ENCODE results near the gene GPX6. TPM values are rescaled to one million over a fixed set of nuclear protein-coding genes. Genes with fewer than 3 reads are reported as not detected.

GPX6 gene
- total RNA-seq, 1 experiment from 2014 or later: not detected

DNA sequence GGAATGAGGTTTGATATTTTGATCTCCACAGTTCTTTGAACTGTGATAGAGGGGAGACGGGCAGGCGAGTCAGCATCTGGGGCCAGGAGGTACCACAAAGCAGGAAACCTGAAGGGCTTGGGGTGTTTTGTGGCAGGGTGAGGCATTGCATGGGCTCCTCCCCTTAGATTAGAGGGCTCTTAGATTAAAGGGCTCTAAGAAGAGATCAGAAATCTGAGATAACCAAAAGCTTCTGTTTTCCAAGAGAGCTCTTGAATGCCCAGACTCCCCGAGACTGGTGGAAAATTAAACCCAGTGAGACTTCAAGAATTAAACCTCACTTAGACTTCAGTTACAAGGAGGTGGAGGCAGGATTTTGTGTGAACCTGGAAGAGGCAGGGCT, 7.6 kb upstream of the GPX6 start:
- CTCF ChIA-PET: no interaction called here
- H3K27me3 ChIP-seq (ENCODE audit: control insufficient read depth, insufficient read depth, low read length): peaks cover 27% of the 10 kb centered on the region
- TF ChIP-seq, protein P1, sequence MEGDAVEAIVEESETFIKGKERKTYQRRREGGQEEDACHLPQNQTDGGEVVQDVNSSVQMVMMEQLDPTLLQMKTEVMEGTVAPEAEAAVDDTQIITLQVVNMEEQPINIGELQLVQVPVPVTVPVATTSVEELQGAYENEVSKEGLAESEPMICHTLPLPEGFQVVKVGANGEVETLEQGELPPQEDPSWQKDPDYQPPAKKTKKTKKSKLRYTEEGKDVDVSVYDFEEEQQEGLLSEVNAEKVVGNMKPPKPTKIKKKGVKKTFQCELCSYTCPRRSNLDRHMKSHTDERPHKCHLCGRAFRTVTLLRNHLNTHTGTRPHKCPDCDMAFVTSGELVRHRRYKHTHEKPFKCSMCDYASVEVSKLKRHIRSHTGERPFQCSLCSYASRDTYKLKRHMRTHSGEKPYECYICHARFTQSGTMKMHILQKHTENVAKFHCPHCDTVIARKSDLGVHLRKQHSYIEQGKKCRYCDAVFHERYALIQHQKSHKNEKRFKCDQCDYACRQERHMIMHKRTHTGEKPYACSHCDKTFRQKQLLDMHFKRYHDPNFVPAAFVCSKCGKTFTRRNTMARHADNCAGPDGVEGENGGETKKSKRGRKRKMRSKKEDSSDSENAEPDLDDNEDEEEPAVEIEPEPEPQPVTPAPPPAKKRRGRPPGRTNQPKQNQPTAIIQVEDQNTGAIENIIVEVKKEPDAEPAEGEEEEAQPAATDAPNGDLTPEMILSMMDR (IDR thresholded peaks at IDR 0.05): no peak
- TF ChIP-seq SIN3A (IDR thresholded peaks at IDR 0.05; ENCODE audit: borderline replicate concordance, insufficient read depth, low read depth, low read length) (no peak), POLR2AphosphoS5 (IDR thresholded peaks at IDR 0.05; ENCODE audit: low read depth, low read length) (no peak), TCF7L2 (IDR thresholded peaks at IDR 0.05; ENCODE audit: low read depth, low read length) (no peak)
- TF ChIP-seq, protein P2, sequence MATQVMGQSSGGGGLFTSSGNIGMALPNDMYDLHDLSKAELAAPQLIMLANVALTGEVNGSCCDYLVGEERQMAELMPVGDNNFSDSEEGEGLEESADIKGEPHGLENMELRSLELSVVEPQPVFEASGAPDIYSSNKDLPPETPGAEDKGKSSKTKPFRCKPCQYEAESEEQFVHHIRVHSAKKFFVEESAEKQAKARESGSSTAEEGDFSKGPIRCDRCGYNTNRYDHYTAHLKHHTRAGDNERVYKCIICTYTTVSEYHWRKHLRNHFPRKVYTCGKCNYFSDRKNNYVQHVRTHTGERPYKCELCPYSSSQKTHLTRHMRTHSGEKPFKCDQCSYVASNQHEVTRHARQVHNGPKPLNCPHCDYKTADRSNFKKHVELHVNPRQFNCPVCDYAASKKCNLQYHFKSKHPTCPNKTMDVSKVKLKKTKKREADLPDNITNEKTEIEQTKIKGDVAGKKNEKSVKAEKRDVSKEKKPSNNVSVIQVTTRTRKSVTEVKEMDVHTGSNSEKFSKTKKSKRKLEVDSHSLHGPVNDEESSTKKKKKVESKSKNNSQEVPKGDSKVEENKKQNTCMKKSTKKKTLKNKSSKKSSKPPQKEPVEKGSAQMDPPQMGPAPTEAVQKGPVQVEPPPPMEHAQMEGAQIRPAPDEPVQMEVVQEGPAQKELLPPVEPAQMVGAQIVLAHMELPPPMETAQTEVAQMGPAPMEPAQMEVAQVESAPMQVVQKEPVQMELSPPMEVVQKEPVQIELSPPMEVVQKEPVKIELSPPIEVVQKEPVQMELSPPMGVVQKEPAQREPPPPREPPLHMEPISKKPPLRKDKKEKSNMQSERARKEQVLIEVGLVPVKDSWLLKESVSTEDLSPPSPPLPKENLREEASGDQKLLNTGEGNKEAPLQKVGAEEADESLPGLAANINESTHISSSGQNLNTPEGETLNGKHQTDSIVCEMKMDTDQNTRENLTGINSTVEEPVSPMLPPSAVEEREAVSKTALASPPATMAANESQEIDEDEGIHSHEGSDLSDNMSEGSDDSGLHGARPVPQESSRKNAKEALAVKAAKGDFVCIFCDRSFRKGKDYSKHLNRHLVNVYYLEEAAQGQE (IDR thresholded peaks at IDR 0.05; ENCODE audit: insufficient read depth in 1 of 2, low read depth in 2 of 2, low read length in 1 of 2): no peak
- H3K27ac ChIP-seq (ENCODE audit: low read length): no peak overlapping the region
- H3K4me3 ChIP-seq (ENCODE audit: low read depth in 2 of 2, low read length in 2 of 2): no peak overlapping the region
- ATAC-seq (no peak), DNase-seq (ENCODE audit: low read depth, low spot score) (no peak)
- POLR2A ChIA-PET: no interaction called here
- no peaks in the 10 kb centered on the region for H3K9me3 ChIP-seq (ENCODE audit: control insufficient read depth, insufficient read depth, low read depth, low read length)
- no peaks in the 10 kb centered on the region for H3K36me3 ChIP-seq (ENCODE audit: control insufficient read depth, insufficient read depth, low read length)
- intact Hi-C loops (cut with micrococcal nuclease; ENCODE audit: unreplicated experiment) (no loop called here), in situ Hi-C loops (cut with HindIII; ENCODE audit: low pct_unique_long_range_greater_than_20kb, low sequenced_read_pairs) (no loop called here)
- no peaks in the 10 kb centered on the region for H3K4me1 ChIP-seq (ENCODE audit: control insufficient read depth, insufficient read depth, low read length)
- no TSS peak for BruUV-seq (replicated peaks)

DNA sequence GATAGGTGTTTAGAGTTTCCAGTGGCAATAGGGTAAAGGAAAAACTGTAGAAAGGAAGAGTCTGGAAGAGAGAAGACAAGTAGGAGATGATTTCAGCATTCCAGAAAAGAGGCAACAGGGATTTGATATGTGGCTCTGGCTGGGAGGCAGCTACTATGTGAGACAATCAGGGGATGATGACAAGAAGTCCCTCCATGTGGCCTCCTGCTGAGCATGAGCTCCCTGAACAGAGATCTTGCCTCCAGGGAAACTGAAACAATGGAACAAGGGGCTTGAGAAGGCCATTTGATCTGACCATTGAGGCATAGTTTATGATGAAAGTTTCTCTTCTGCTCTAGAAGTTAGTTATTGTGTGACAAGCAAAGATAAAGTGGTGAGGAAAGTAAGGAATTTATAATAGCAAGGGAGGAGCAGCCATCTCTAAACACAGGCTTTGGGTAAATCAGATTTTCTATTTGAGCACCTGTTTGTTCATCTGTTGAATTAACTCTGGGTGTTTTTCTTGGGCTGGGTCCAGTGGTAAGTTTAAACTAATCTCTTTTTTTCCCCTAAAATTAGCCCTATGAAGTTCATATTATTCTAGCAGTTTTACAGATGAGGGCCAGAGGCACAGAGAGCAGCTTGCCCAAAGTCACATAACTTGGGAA, 7.1 kb upstream of the GPX6 start:
- in situ Hi-C loops (cut with HindIII; ENCODE audit: low pct_unique_long_range_greater_than_20kb, low sequenced_read_pairs): no loop called here
- no peak for ATAC-seq
- Histone ChIP-seq H3K36me3 (ENCODE audit: control insufficient read depth, insufficient read depth, low read length) (no peaks in the 10 kb centered on the region), H3K27me3 (ENCODE audit: control insufficient read depth, insufficient read depth, low read length) (peaks cover 23% of the 10 kb centered on the region), H3K27ac (ENCODE audit: low read length) (no peak overlapping the region), H3K4me1 (ENCODE audit: control insufficient read depth, insufficient read depth, low read length) (no peaks in the 10 kb centered on the region), H3K9me3 (ENCODE audit: control insufficient read depth, insufficient read depth, low read depth, low read length) (no peaks in the 10 kb centered on the region), H3K4me3 (ENCODE audit: low read depth in 2 of 2, low read length in 2 of 2) (no peak overlapping the region)
- TF ChIP-seq SIN3A (IDR thresholded peaks at IDR 0.05; ENCODE audit: borderline replicate concordance, insufficient read depth, low read depth, low read length): no peak
- TF ChIP-seq, protein P1 (IDR thresholded peaks at IDR 0.05): no peak
- TF ChIP-seq TCF7L2 (IDR thresholded peaks at IDR 0.05; ENCODE audit: low read depth, low read length): no peak
- TF ChIP-seq POLR2AphosphoS5 (IDR thresholded peaks at IDR 0.05; ENCODE audit: low read depth, low read length): no peak
- TF ChIP-seq, protein P2 (IDR thresholded peaks at IDR 0.05; ENCODE audit: insufficient read depth in 1 of 2, low read depth in 2 of 2, low read length in 1 of 2): no peak
- intact Hi-C loops (cut with micrococcal nuclease; ENCODE audit: unreplicated experiment): no loop called here
- BruUV-seq (replicated peaks): no TSS peak
- ChIA-PET CTCF (no interaction called here), POLR2A (no interaction called here)
- no peak for DNase-seq (ENCODE audit: low read depth, low spot score)

Data from Panc1 (cell line).